Adrenal gland (tissue), 12 donors: ENCODE data around the gene ROBO2. TPM values are rescaled to one million over a fixed set of nuclear protein-coding genes. Genes with fewer than 3 reads are reported as not detected.

Experiments used
- DNase-seq, 7 donors: peaks; one replicate each; pipeline ENCODE4 v3.0.0-alpha.2; 2019 to 2020
- H3K27ac ChIP-seq, 5 donors: fragments of 200-600 bp; sonication (generic) in 4 of 5; 1 replicate in 3 of 5; 2 replicates in 2 of 5; pipeline versions ENCODE4 v1.5.1 to v1.8.0; 2016 to 2020; ENCODE audit warnings: mild to moderate bottlenecking in 1 of 5
- H3K27me3 ChIP-seq: fragments of 200-600 bp; 2 replicates; pipeline ENCODE4 v1.8.0; 2021
- H3K36me3 ChIP-seq, 2 donors: fragments of 200-600 bp; replicated peaks in 1 of 2; 1 replicate in 1 of 2; 2 replicates in 1 of 2; pipeline versions ENCODE4 v1.5.1 to v1.8.0; 2018 to 2022
- H3K4me1 ChIP-seq, 2 donors: fragments of 200-600 bp; replicated peaks in 1 of 2; 1 replicate in 1 of 2; 2 replicates in 1 of 2; pipeline versions ENCODE4 v1.5.1 to v1.8.0; 2018 to 2021
- H3K4me3 ChIP-seq, 4 donors: fragments of 200-600 bp; sonication (generic) in 3 of 4; one replicate each; pipeline ENCODE4 v1.5.1; 2016 to 2018
- H3K9me3 ChIP-seq, 3 donors: fragments of 200-600 bp; sonication (generic) in 1 of 3; replicated peaks in 1 of 3; 1 replicate in 2 of 3; 2 replicates in 1 of 3; pipeline versions ENCODE4 v1.5.1 to v1.8.0; 2016 to 2021
- CTCF ChIP-seq, 6 experiments: fragments of 450-650 bp in 4 of 6; fragments of 200-600 bp in 2 of 6; sonication (generic) in 1 of 6; IDR thresholded peaks; 1 replicate in 5 of 6; 2 replicates in 1 of 6; pipeline versions ENCODE4 v1.5.1 to v1.8.0; 2016 to 2021; ENCODE audit warnings: antibody characterized with exemption in 6 of 6, mild to moderate bottlenecking in 2 of 6, moderate library complexity in 1 of 6
- POLR2A ChIP-seq, 2 donors: fragments of 450-650 bp; IDR thresholded peaks; one replicate each; pipeline ENCODE4 v1.6.1; 2017; ENCODE audit warnings: antibody characterized with exemption in 2 of 2, mild to moderate bottlenecking in 2 of 2, moderate library complexity in 1 of 2
- WGBS, 4 donors: extraction: QIAGEN DNeasy Blood & Tissue Kit in 2 of 4; methylation state at CpG; one replicate each; pipeline versions ENCODE4 v1.1.5 to v1.1.7; 2013 to 2017; 5-methylcytosine and 5-hydroxymethylcytosine counted together
- intact Hi-C, 2 donors: fragments of 100-400 bp; cut with DNase I; formaldehyde crosslinking; loops; one replicate each; pipeline versions ENCODE4 v1.14.1 to v1.15.0; 2022 to 2023
- polyA plus RNA-seq, 3 donors: library from polyadenylated mRNA; stranded (reverse); fragments of 200-250 nt in 2 of 3; fragments of 350-450 nt in 1 of 3; fragmentation: Illumina TruSeq in 1 of 3; extraction: RNeasy Lipid Tissue Mini Kit (QIAGEN cat#74804) in 1 of 3; gene quantifications; one replicate each; pipeline ENCODE4 v1.2.3, GENCODE V29; 2013 to 2014
- total RNA-seq, 9 donors: library from RNA; depleted of rRNA in 4 of 9; stranded (reverse); fragments of >200 nt in 4 of 9; fragments of 120-200 nt in 1 of 9; fragmentation: NEBNext Ultra II Directional in 1 of 9; extraction: Animal tissue kit (Norgen Biotek cat#: 25700) in 1 of 9; gene quantifications; one replicate each; pipeline versions ENCODE4 v1.1.0 to v1.2.4, GENCODE V29; 2013 to 2023
- donor health status: healthy with polysubstance abuse.
- donor health status: Bipolar disorder and iron deficiency.
- donor health status: DM: yes; HTN: yes; CAD: no.
- donor health status: DM: no; HTN: no; CAD: no.
- donor health status: DM: no; HTN: no; CAD: no.
- donor health status: DM: yes; HTN: yes; CAD: no.

The ROBO2 gene
- total and polyA plus RNA-seq, 12 donors, result 0.30 to 9.9 (median 2.5) TPM; not detected in 1

- Histone ChIP-seq H3K9me3 (no peaks in the 10 kb centered on the region), H3K36me3 (no peaks in the 10 kb centered on the region), H3K4me3 (no peak overlapping the region), H3K27me3 (no peaks in the 10 kb centered on the region), H3K27ac (no peak overlapping the region), H3K4me1 (no peaks in the 10 kb centered on the region)
- TF ChIP-seq POLR2A (IDR thresholded peaks at IDR 0.05), result no peak
- TF ChIP-seq CTCF (IDR thresholded peaks at IDR 0.05), result no peak
- WGBS, 4 donors, result 55 to 73% (median 66%) methylated on average over 4 of the region's 4 CpGs
- intact Hi-C loops, result no loop called here
- no peak for DNase-seq
These were observed 129.9 kb downstream of the ROBO2 start for GRCh38 chr3:77169823-77170222.

- Histone ChIP-seq H3K4me3 (no peak overlapping the region), H3K27ac (no peak overlapping the region), H3K27me3 (no peaks in the 10 kb centered on the region), H3K9me3 (no peaks in the 10 kb centered on the region), H3K36me3 (no peaks in the 10 kb centered on the region), H3K4me1 (no peaks in the 10 kb centered on the region)
- no peak for DNase-seq
- intact Hi-C loops, result no loop called here
- TF ChIP-seq CTCF (IDR thresholded peaks at IDR 0.05) (no peak), POLR2A (IDR thresholded peaks at IDR 0.05) (no peak)
- 68 to 80% (median 75%) methylated on average over 5 of the region's 5 CpGs for WGBS, 4 donors
These were observed 131.1 kb downstream of the ROBO2 start for GRCh38 chr3:77171026-77171425.

- no peak overlapping the region for H3K4me3 ChIP-seq
- intact Hi-C loops, result no loop called here
- 60 to 71% (median 67%) methylated on average over 5 of the region's 5 CpGs for WGBS, 4 donors
These were observed 139.9 kb downstream of the ROBO2 start for GRCh38 chr3:77179762-77180161.

GRCh38 chr3:77182341-77182740, 142.4 kb downstream of the ROBO2 start:
- intact Hi-C loops, result no loop called here
- DNase-seq, result no peak
- 73 to 90% (median 84%) methylated on average over 4 of the region's 4 CpGs for WGBS, 4 donors

More at GRCh38 chr3:77179762-77180161, 139.9 kb downstream of the ROBO2 start:
- no peak overlapping the region for H3K27ac ChIP-seq
- TF ChIP-seq POLR2A (IDR thresholded peaks at IDR 0.05), result no peak
- TF ChIP-seq CTCF (IDR thresholded peaks at IDR 0.05), result no peak
- H3K27me3 ChIP-seq, result no peaks in the 10 kb centered on the region
- H3K9me3 ChIP-seq, result no peaks in the 10 kb centered on the region
- H3K36me3 ChIP-seq, result no peaks in the 10 kb centered on the region
- DNase-seq, result no peak
- no peaks in the 10 kb centered on the region for H3K4me1 ChIP-seq

More at GRCh38 chr3:77182341-77182740, 142.4 kb downstream of the ROBO2 start:
- Histone ChIP-seq H3K4me3 (no peak overlapping the region), H3K36me3 (no peaks in the 10 kb centered on the region), H3K4me1 (no peaks in the 10 kb centered on the region), H3K27ac (no peak overlapping the region), H3K9me3 (no peaks in the 10 kb centered on the region), H3K27me3 (no peaks in the 10 kb centered on the region)
- no peak for TF ChIP-seq CTCF (IDR thresholded peaks at IDR 0.05)
- TF ChIP-seq POLR2A (IDR thresholded peaks at IDR 0.05), result no peak
